Head of caudate nucleus (tissue), 42 donors: ENCODE results near the gene KIF5C.

Experiments
- DNase-seq, 42 donors: peaks; one replicate each; pipeline versions ENCODE4 v3.0.0 to v3.0.0-alpha.2; 2020 to 2021; ENCODE audit warnings: mixed read lengths in 7 of 42
- intact Hi-C: fragments of 100-400 bp; cut with DNase I; formaldehyde crosslinking; loops from one replicate; pipeline ENCODE4 v1.15.0; 2022

KIF5C gene

DNA sequence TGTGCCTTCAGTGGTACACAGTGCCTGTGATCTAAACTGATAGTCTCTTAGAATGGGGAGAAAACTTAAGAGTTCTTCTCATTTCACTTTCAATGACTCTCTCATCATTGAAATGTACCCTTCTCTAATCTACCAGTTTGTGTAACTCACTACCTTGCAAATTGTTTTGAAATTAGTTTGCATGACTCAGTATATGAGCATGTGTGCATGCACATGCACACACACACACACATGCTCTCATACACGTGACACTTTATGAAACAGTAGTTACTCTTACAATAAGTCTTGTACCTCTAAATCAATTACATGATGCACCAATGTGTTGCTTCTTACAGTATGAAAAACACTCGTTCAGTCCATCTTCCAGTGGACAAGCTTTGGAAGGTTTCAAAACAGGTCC lies 174.1 kb downstream of the KIF5C start:
- no peak for DNase-seq
- intact Hi-C loops, result no loop called here

DNA sequence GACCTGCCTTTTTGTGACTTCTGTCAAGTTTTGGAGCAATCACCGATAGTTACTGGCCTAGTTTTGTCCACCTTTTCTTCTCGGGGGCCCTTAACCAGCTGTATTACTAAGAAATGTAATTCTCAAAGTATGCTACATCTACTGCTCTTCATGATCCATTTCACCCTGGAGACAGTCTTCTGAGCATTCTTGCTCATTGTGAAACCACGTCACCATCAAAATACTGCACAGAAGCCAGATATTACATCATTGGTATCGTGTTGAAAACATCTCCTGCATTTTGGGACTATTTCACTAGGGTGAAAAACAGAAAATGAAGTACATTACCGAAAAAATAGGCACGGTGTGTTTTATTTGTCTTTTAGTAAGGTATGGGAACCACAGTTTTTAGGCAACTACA lies 175.2 kb downstream of the KIF5C start:
- intact Hi-C loops, result no loop called here
- no peak for DNase-seq

DNA sequence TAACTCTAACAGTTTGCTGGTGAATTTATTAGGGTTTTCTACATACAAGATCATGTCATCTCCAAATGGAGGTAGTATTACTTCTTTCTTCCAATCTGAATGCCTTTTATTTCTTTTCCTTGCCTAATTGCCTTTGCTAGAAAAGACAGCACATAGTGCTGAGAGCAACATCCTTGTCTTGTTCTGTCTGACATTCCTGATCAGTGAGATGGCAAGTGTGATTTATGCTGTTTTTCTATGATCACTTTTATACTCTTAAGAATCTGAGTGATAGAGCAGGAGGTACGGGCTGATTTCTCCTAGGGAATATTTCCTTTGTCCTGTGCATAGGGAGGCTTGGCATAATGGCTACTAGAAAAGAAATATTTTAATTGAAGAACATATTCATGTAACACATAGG lies 180.7 kb downstream of the KIF5C start:
- intact Hi-C loops, result no loop called here
- no peak for DNase-seq

DNA sequence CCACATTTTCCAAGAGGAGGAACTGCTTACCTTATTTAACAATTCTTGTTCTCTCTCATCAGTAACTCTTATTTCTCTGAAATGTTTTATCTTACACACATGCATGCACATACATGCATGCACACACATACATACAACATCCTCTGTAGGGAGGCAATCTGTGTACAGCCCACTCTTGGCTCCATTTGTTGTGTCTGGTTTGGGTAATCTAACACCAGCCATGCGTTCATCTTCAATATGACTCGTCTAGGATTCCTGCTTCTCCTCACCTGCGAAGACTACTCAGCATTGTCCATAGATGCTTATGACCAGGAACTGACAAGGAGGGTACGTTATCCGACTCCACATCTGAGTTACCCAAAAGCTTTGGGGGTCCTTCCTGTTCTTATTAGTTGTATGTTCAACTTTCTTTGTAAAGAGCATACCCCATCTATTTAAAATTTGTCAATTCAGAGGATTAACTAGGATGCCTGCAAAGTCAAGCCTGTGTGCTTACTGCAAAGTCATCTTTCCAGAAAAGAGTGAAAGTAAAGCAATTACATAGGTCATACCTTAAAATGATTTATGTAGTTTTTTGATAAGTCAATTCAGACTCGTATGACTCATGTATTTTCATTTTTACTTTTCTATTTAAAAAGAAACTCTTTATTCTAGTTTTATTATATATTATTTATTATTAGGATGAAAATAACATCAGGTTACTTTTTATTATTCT lies 181.7 kb downstream of the KIF5C start:
- no peak for DNase-seq
- intact Hi-C loops, result no loop called here

DNA sequence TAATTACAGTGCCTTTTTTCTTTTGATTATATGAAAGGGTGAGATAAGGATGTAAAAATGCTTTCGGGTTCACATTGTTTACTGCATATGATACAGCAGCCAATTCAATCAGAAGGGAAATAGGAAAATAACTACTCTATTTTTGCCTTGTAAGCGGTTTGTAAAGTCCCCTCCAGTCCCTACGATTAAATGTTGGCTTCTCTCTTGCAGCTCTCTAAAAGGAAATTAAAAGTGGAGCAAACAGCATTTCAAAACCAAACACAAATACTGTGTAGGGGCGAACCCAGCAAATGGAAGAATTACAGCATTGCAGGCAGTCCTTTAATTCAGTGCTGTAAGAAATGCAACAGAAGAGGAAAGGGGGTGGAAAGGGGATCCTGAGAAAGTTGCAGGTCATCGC lies 182.4 kb downstream of the KIF5C start:
- DNase-seq, result no peak
- intact Hi-C loops, result no loop called here

DNA sequence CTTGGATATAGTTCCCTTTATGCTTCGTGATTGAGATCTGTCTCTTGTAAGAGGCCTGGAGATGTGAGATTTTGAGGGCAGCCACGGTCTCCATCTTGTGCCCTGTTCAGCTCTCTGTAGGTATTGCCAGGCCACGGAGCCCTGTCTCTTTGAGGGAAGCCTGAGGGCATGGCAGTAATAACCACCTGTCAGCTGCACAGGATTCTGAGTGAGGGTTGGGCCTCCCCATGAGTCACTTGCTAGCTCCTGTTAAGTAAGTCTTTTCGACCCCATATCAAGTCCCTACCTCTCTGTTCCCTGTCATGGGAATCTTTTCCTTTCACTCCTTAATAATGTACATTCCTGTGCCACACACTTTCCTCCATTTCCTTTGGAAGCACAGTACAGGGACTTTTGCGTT lies 183.9 kb downstream of the KIF5C start:
- intact Hi-C loops, result no loop called here
- no peak for DNase-seq

DNA sequence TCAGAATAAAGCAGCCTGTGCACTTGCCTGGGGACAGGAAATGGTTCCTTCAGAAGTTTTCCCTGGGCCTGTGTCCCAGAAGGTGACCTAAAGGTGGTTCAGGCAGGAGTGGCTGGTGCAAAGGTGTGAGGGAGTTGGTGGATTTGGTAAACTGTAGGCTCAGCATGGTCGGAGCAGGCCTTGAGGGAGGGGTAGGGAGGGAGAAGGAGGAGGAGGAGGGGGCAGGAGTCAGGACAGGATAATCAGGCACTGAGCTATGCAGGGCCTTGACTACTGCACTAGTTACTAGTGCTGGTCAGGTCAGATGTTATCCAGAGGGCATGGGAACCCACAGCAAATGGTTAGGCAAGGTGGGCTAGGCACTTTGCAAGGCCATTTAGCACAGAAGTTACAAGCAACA lies 184.8 kb downstream of the KIF5C start:
- intact Hi-C loops, result no loop called here

DNA sequence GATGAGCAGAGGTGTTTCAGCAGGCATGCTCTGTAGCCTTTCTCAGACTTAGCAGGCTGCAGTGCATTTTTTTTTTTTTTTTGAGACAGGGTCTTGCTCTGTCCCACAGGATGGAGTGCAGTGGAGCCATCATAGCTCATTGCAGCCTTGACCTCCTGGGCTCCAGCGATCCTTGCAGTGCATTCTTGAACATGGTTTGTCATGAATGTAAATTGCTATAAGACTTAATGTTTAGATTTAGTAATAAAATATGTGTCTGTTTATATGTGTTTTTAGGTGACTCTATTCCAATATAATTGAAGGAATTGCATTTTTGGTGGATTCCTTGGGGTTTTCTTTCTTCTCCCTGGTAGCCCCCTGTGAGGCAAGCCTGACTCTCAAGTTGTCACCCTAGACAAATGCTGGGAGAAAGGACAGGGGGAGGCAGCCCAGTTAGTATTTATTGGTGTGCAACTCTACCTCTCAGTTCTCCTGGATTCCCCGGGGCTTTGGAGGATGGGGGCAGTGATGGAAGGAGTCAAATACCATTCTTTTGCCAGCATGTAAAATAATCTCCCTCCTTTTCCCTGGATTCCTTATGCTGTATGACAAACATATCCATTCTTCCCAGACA lies 186.2 kb downstream of the KIF5C start:
- DNase-seq, result no peak
- intact Hi-C loops, result no loop called here

More for the DNA sequence above, 184.8 kb downstream of the KIF5C start:
- no peak for DNase-seq

DNA sequence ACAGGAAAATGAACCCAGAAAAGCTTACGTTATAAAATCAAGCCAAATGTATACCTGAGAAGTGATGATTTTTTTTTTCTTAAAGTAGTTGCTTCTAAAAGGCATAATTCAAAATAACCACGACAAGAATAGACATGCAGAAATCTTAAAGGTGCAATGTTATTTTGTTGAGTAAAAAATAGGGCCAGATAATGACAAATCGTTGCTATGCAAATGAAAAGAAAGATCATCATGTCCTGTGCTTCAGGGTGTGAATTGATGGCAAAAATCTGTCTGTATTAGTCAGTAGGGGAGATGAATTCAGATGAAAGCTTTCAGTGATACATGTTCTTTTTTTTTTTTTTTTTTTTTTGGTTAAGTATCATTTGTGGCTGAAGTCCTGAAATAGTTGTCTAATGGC lies 187.5 kb downstream of the KIF5C start:
- intact Hi-C loops, result no loop called here
- DNase-seq, result no peak

DNA sequence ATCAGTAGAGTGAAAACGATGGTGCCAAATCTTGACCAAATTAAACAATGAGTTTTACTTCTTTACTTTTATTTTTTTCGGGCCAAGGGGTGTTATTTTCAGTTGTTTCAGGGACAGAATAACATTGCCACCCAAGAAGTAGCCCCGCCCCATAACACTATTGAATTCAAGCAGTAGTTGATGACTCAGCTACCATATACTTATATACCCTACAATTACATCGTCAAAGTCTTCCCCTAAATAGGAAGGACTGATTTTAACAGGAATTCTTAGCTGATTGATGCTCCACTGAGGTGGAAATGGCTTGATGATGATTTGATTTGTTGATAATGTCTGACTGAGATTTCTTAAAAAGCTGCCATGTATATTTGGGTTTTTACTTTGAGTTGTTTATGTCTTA lies 188.2 kb downstream of the KIF5C start:
- no peak for DNase-seq
- intact Hi-C loops, result no loop called here

DNA sequence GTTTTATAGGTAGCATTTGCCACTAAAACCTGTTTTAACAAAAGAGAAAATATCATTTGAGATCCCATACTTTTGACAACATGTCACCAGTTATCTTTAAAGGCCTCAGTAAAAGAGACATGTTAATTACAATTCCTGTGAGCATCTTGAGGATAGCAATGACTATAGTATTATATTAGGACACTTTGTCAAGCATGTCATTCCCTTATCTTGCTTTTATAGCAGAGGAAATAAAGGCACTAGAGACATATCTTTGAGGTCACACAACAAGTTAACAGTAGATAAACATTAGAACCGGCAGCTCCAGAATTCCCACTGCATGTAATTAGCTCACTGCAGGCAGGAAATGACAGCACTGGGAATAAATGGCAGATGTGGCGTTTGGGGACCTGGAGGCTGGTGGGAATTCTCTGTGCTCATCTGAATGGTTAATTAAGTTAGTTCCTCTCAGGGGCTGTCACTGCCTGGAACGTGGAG lies 189.4 kb downstream of the KIF5C start:
- no peak for DNase-seq
- intact Hi-C loops, result no loop called here

DNA sequence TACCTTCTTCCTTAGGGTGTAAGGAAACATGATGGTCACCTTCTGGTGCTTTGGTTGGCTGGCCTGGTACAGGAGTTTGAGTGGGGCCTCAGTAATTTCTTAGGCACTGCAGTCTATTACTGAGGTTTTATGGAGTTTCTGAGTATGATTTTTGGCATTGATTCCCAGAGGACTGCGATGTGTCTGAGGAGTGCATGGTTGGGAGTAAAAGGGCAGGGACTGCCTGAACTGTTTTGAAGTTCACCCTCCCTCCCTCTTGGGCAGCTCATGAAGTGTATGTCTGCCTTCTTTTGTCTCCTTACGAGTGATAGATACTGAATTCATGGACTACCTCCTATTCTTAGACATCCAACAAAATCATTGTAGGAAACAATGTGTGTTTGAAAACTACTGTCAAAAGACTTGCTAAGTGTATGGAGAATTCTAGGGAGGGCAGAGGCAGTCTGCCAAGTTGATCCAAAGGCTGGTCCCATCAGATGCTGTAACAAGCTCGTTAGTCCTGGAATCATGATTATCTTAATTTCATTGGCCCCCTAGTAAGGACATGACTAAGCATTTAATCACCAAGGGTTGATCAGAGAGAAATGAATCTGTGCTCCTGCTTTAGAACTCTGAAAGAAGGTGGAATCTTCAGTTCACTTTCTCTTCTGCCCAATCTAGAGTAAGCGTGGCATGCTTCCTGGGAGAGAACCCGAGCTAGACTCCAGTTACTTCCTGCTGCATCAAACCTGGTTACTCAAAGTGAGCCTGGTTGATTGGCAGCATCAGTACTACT lies 190.0 kb downstream of the KIF5C start:
- intact Hi-C loops, result no loop called here
- DNase-seq, result no peak

DNA sequence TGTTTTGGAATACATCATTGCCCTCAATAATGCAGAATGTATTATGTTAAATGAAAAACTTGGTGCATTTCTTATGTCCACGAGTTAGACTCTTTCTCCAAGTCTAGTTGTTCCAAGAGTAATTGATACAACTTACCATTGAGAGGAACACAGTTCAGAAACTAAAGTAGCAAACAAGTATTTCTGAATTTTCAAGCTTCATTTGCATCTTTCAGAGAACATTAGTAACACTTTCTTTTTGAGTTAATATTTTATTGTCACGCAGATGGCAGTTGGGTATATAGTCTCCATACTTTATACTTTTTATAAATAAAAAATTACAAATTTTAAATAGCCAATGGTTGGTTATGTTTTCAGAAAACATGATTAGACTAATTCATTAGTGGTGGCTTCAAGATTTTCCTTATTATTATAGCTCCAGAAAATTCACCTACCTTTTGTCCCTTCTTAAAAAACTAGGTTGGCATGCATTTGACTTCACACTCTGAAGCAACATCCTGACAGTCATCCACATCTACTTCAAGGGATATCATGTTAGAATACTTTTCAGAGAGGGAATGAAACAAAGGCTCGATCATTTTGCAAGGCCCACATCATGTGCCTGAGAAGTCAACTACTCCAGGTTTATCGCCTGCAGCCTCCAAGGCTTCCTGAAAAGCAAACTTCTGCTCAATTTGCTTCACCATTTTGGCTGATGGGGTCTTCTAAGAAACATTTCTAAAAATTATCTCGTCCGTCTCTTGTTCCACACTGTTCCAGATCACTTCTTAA lies 193.4 kb downstream of the KIF5C start:
- no peak for DNase-seq
- intact Hi-C loops, result no loop called here

DNA sequence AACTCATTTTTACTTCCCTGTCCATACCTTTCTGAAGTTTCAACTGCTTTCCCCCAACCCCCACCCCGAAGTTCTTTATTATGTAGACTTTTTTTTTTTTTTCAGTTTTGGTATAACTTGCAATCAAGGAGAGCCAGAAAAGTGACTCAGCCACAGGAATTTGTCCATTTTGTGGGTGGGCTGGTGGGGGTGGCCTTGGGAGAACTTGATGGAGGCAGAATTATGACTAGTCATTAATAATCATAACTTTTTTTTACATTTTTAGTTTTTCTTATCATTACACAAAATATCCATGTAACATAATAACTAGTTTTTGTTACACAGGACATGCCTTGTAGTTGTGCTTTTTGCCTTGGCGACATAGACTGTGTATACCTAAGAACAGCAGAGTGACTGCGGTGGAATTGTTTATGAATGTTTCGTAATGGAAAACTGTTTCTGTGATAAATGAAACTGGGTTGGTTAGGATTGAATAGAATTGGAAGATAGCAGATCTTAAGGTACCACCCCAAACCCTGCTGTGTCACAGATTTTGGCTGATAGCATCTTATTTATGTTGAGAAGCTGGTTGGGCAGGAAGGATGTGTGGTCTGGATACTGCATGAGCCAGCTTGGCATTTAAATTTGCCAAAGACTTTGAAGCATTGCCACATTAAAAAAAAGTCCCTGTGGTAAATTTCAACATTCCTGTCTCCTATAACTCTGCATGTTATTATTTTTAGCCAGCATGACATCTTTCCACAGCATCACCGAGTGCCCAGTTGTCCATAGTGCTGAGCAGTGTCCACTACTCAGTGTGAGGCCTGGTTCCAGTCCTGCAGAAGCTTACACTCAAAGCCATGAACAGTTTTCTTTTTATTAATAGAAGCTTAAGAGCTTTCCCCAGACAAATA lies 194.2 kb downstream of the KIF5C start:
- DNase-seq, result no peak
- intact Hi-C loops, result no loop called here

DNA sequence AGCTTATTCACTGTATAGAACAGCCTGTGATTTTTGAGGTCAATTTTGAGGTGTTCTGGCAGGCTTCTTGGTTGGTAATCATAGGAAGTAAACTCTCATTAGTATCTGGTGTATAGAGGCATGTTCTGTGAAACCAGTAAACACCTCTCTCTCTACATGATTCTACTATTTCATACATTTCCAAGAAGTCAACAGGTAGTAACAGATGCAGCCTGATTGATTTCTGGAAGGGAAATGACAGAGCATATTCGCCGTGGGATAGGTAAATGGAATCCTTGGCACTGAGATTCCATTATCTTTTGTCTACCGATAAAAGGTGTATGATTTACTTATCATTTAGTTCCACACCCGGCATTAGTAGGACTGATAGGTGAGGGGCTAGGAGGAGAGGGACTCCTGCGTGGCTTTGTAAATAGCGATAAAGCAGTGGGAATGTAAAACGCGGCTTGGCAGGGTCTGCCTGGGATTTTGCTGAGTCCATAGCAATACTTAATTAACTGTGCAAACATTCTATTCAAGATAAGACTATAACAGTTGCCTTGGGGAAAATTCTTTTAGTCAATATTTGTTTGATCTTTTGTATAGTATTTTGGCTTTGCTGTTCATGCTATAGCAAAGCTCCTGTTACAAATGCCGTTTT lies 195.8 kb downstream of the KIF5C start:
- intact Hi-C loops, result no loop called here
- no peak for DNase-seq

DNA sequence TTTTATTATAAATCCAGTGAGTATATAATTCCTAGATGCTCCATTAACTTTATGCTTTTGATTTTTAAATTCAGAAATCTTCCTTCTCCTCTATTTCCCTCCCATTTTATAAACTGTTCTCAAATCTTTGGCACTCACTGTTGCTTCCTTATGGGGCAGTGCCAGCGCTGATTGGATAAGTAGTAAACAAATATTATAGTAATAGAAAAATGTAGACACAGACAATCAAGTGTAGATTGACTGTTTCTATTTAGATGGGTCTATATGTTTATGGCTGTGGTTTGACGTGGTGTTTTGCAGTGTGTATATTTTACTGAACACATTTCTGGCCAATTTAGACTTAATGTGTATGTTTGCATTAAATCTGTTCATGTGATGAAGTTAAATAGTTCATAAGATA lies 200.1 kb downstream of the KIF5C start:
- intact Hi-C loops, result no loop called here
- no peak for DNase-seq

DNA sequence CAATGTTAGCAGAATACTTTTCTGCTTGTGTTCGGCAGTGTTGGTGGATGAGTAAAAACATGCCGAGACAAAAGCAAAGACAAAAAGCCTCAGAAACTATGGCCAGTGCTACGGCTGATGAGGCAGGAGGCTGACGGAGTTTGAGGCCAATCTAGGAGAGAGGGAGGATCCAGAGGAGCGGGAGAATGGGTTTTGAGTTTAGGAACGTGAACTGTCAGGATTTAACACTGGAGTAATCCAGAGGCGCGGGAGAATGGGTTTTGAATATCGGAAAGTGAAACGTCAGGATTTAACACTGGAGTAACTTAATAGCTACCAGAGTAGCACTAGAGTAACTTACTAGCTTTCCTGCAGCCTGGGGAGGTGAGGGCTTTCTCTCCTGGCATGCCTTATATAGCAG lies 200.8 kb downstream of the KIF5C start:
- DNase-seq, result no peak
- intact Hi-C loops, result no loop called here
